H1 (cell line): ENCODE results near the gene OPN5. TPM values are rescaled to one million over a fixed set of nuclear protein-coding genes. Genes with fewer than 3 reads are reported as not detected.
A peak's percentile ranks its signal among the peaks of the same experiment; 100 is the strongest.

Source experiments
- CTCF ChIA-PET: fragments of 300-600 bp; sonication (Branson Sonifier 250); formaldehyde crosslinking; loops from one replicate; lab custom pipeline; 2021; ENCODE audit not compliant: partially characterized antibody; lab: Charles Lee
- POLR2A ChIA-PET: fragments of 300-600 bp; sonication (Branson Sonifier 250); formaldehyde crosslinking; loops from one replicate; lab custom pipeline; 2021; ENCODE audit warnings: inconsistent platforms; ENCODE audit not compliant: partially characterized antibody; lab: Charles Lee
- DNase-seq, 2 experiments: peaks; one replicate each; pipeline versions ENCODE4 v3.0.0 to v3.0.0-alpha.2; 2010 to 2022; ENCODE audit warnings: low spot score in 2 of 2, low read depth in 1 of 2, mixed read lengths in 1 of 2
- FAIRE-seq: peaks from 2 replicates; lab custom pipeline; 2011; peaks lifted over from hg19 to GRCh38; lab: Jason Lieb, UNC
- H2AFZ ChIP-seq: 2 replicates; pipeline ENCODE4 v1.8.1; 2012; ENCODE audit warnings: low read length, inconsistent platforms
- H2AK5ac ChIP-seq: 2 replicates; pipeline ENCODE4 v1.6.1; 2013; ENCODE audit warnings: low read depth, low read length
- H2BK120ac ChIP-seq: replicated peaks from 2 replicates; pipeline ENCODE3; 2013; ENCODE audit warnings: low read depth, low read length, inconsistent platforms
- H2BK12ac ChIP-seq: 2 replicates; pipeline ENCODE4 v1.6.1; 2013; ENCODE audit warnings: low read depth, low read length
- H2BK15ac ChIP-seq: 2 replicates; pipeline ENCODE4 v1.6.1; 2013; ENCODE audit warnings: low read length
- H2BK20ac ChIP-seq: 2 replicates; pipeline ENCODE4 v1.6.1; 2013; ENCODE audit warnings: low read length
- H2BK5ac ChIP-seq: 2 replicates; pipeline ENCODE4 v1.6.1; 2013; ENCODE audit warnings: low read depth, low read length
- H3K14ac ChIP-seq: 2 replicates; pipeline ENCODE4 v1.6.1; 2013; ENCODE audit warnings: inconsistent platforms; ENCODE audit not compliant: insufficient read length
- H3K18ac ChIP-seq: 2 replicates; pipeline ENCODE4 v1.6.1; 2013; ENCODE audit warnings: low read length; ENCODE audit errors: extremely low read depth
- H3K23ac ChIP-seq: 2 replicates; pipeline ENCODE4 v1.6.1; 2013; ENCODE audit warnings: inconsistent platforms; ENCODE audit not compliant: insufficient read length
- H3K23me2 ChIP-seq: 2 replicates; pipeline ENCODE4 v1.6.1; 2013; ENCODE audit warnings: low read depth, low read length
- H3K27ac ChIP-seq: 2 replicates; pipeline ENCODE4 v1.6.1; 2011; ENCODE audit warnings: low read depth, low read length, inconsistent platforms
- H3K27me3 ChIP-seq, 4 experiments: replicated peaks in 1 of 4; 1 replicate in 1 of 4; 2 replicates in 3 of 4; pipeline versions ENCODE4 v1.6.1 to v1.8.1; 2011 to 2013; ENCODE audit warnings: low read length in 3 of 4, mild to moderate bottlenecking in 3 of 4, inconsistent platforms in 2 of 4, mixed read lengths in 2 of 4, moderate library complexity in 1 of 4; ENCODE audit not compliant: control insufficient read depth in 3 of 4, insufficient read depth in 3 of 4; ENCODE audit errors: extremely low read depth in 1 of 4
- H3K36me3 ChIP-seq, 4 experiments: 2 replicates each; pipeline versions ENCODE4 v1.6.1 to v1.8.1; 2011 to 2013; ENCODE audit warnings: mild to moderate bottlenecking in 4 of 4, low read length in 3 of 4, moderate library complexity in 2 of 4, control low read depth in 1 of 4, inconsistent platforms in 1 of 4; ENCODE audit not compliant: insufficient read depth in 4 of 4, control insufficient read depth in 2 of 4
- H3K4ac ChIP-seq: replicated peaks from 2 replicates; pipeline ENCODE3; 2013; ENCODE audit warnings: low read length, low read depth, mixed read lengths, inconsistent platforms; ENCODE audit not compliant: insufficient read length
- H3K4me1 ChIP-seq, 4 experiments: replicated peaks in 1 of 4; 1 replicate in 1 of 4; 2 replicates in 3 of 4; pipeline versions ENCODE4 v1.6.1 to v1.8.1; 2011 to 2013; ENCODE audit warnings: low read length in 3 of 4, inconsistent platforms in 2 of 4, mixed read lengths in 1 of 4; ENCODE audit not compliant: insufficient read depth in 4 of 4, control insufficient read depth in 3 of 4
- H3K4me2 ChIP-seq, 2 experiments: 2 replicates each; pipeline versions ENCODE4 v1.6.1 to v1.8.1; 2011 to 2013; ENCODE audit warnings: low read depth in 2 of 2, low read length in 2 of 2, control low read depth in 1 of 2, inconsistent platforms in 1 of 2, mild to moderate bottlenecking in 1 of 2; ENCODE audit not compliant: insufficient read depth in 1 of 2
- H3K4me3 ChIP-seq, 4 experiments: fragments of 200-600, 300-600 bp in 1 of 4; sonication (generic), shearing (Covaris generic), sonication (Bioruptor Twin) in 1 of 4; 2 replicates each; pipeline versions ENCODE4 v1.5.1 to v1.8.1; 2011 to 2016; ENCODE audit warnings: low read length in 4 of 4, low read depth in 3 of 4, control low read depth in 2 of 4, inconsistent platforms in 2 of 4, mild to moderate bottlenecking in 2 of 4, mixed read lengths in 1 of 4, moderate library complexity in 1 of 4; ENCODE audit not compliant: insufficient read depth in 2 of 4; ENCODE audit errors: extremely low read depth in 1 of 4
- H3K56ac ChIP-seq: replicated peaks from 2 replicates; pipeline ENCODE3; 2013; ENCODE audit warnings: low read depth, mild to moderate bottlenecking, mixed read lengths, low read length, inconsistent platforms; ENCODE audit not compliant: insufficient read length
- H3K79me1 ChIP-seq: 2 replicates; pipeline ENCODE4 v1.6.1; 2013; ENCODE audit warnings: low read depth, low read length, control low read depth
- H3K79me2 ChIP-seq, 2 experiments: 2 replicates each; pipeline versions ENCODE4 v1.6.1 to v1.8.1; 2012 to 2013; ENCODE audit warnings: low read length in 2 of 2, mild to moderate bottlenecking in 2 of 2, inconsistent platforms in 1 of 2; ENCODE audit not compliant: insufficient read depth in 2 of 2, control insufficient read depth in 1 of 2
- H3K9ac ChIP-seq, 4 experiments: replicated peaks in 1 of 4; 1 replicate in 1 of 4; 2 replicates in 3 of 4; pipeline versions ENCODE4 v1.6.1 to v1.8.1; 2011 to 2013; ENCODE audit warnings: low read depth in 3 of 4, low read length in 3 of 4, control low read depth in 2 of 4, mild to moderate bottlenecking in 2 of 4, moderate library complexity in 2 of 4, inconsistent platforms in 1 of 4; ENCODE audit errors: extremely low read depth in 1 of 4
- H3K9me3 ChIP-seq, 2 experiments: 2 replicates each; pipeline versions ENCODE4 v1.6.1 to v1.8.1; 2012 to 2013; ENCODE audit warnings: mild to moderate bottlenecking in 2 of 2, moderate library complexity in 2 of 2, control low read depth in 1 of 2, inconsistent platforms in 1 of 2, low read depth in 1 of 2, low read length in 1 of 2, mixed read lengths in 1 of 2; ENCODE audit not compliant: insufficient read depth in 2 of 2
- H4K20me1 ChIP-seq, 2 experiments: replicated peaks in 1 of 2; 2 replicates each; pipeline versions ENCODE3 to v1.8.1; 2011 to 2013; ENCODE audit warnings: inconsistent platforms in 2 of 2, low read length in 2 of 2, mild to moderate bottlenecking in 1 of 2; ENCODE audit not compliant: insufficient read depth in 2 of 2, control insufficient read depth in 1 of 2
- H4K5ac ChIP-seq: 2 replicates; pipeline ENCODE4 v1.6.1; 2013; ENCODE audit warnings: low read length, low read depth, mixed read lengths, inconsistent platforms; ENCODE audit not compliant: insufficient read length
- H4K8ac ChIP-seq: 2 replicates; pipeline ENCODE4 v1.8.0; 2013; ENCODE audit warnings: mild to moderate bottlenecking, moderate library complexity, low read length, inconsistent platforms; ENCODE audit not compliant: insufficient read depth; ENCODE audit errors: extremely low read depth
- H4K91ac ChIP-seq: replicated peaks from 2 replicates; pipeline ENCODE3; 2013; ENCODE audit warnings: low read length, mixed read lengths, inconsistent platforms; ENCODE audit not compliant: insufficient read length
- CHD1 ChIP-seq: IDR thresholded peaks from 2 replicates; pipeline ENCODE4 v1.6.1; 2012; ENCODE audit warnings: low read depth, low read length, improper control_type of control experiment
- CTBP2 ChIP-seq: IDR thresholded peaks from 2 replicates; pipeline ENCODE4 v1.7.0; 2011; ENCODE audit warnings: borderline replicate concordance, mild to moderate bottlenecking, moderate library complexity, mixed read lengths, low read length; ENCODE audit not compliant: insufficient read depth, insufficient read length
- GABPA ChIP-seq: IDR thresholded peaks from 2 replicates; pipeline ENCODE4 v1.6.1; 2011; ENCODE audit warnings: mild to moderate bottlenecking, low read length, moderate library complexity, borderline replicate concordance; ENCODE audit not compliant: insufficient read depth
- JUND ChIP-seq: IDR thresholded peaks from 2 replicates; pipeline ENCODE4 v1.6.1; 2011; ENCODE audit warnings: mild to moderate bottlenecking, improper control_type of control experiment, low read length
- KDM4A ChIP-seq: IDR thresholded peaks from one replicate; pipeline ENCODE4 v1.7.1; 2012; ENCODE audit warnings: low read depth, mild to moderate bottlenecking, moderate library complexity, low read length, inconsistent platforms; ENCODE audit not compliant: severe bottlenecking
- PHF8 ChIP-seq: fragments of 200-600 bp; sonication (generic); conservative IDR thresholded peaks from 2 replicates; pipeline ENCODE4 v1.7.1; 2012; ENCODE audit warnings: low read depth, mild to moderate bottlenecking, inconsistent platforms, low read length, moderate library complexity
- POLR2A ChIP-seq, 2 experiments: IDR thresholded peaks; 1 replicate in 1 of 2; 2 replicates in 1 of 2; pipeline ENCODE4 v1.6.1; 2011; ENCODE audit warnings: low read depth in 2 of 2, low read length in 2 of 2, mild to moderate bottlenecking in 2 of 2; ENCODE audit errors: control extremely low read depth in 1 of 2
- RNF2 ChIP-seq: fragments of 200-900, 300-1000 bp; sonication (generic); IDR thresholded peaks from 2 replicates; pipeline ENCODE4 v1.7.1; 2016; ENCODE audit warnings: borderline replicate concordance, low read depth, mild to moderate bottlenecking, antibody characterized with exemption, low read length; ENCODE audit not compliant: poor library complexity, severe bottlenecking; ENCODE audit errors: missing control alignments
- SIRT6 ChIP-seq: IDR thresholded peaks from one replicate; pipeline ENCODE4 v1.7.1; 2012; ENCODE audit warnings: low read length, inconsistent platforms
- TAF7 ChIP-seq: optimal IDR thresholded peaks from 2 replicates; pipeline ENCODE3; 2011; ENCODE audit warnings: low read depth, mild to moderate bottlenecking, inconsistent platforms, low read length, moderate library complexity, borderline replicate concordance
- WGBS, 2 experiments: shearing (Covaris generic) in 1 of 2; methylation state at CpG; one replicate each; pipeline versions ENCODE4 v1.1.6 to v1.1.7; 2013 to 2015; ENCODE audit warnings: low lambda C conversion rate in 2 of 2, mixed read lengths in 2 of 2, inconsistent platforms in 1 of 2, low coverage in 1 of 2, missing lambda C conversion rate in 1 of 2; ENCODE audit not compliant: insufficient replicate concordance in 2 of 2, insufficient coverage in 1 of 2, insufficient read length in 1 of 2; ENCODE audit errors: extremely low coverage in 1 of 2, missing lambda C conversion rate in 1 of 2; 5-methylcytosine and 5-hydroxymethylcytosine counted together
- long read RNA-seq, 2 experiments: library from RNA in 1 of 2; library from capped mRNA in 1 of 2; stranded (forward); transcript quantifications; one replicate each; pipeline ENCODE4 v2.0.0, GENCODE V29; 2021; ENCODE audit warnings: inconsistent platforms in 1 of 2
- polyA minus RNA-seq, 3 experiments: library from RNA; depleted of rRNA, polyadenylated mRNA; stranded (reverse); fragments of >200 nt; gene quantifications; 1 replicate in 2 of 3; 2 replicates in 1 of 3; pipeline ENCODE4 v1.2.3, GENCODE V29; 2011
- polyA plus RNA-seq, 7 experiments: library from polyadenylated mRNA; depleted of rRNA in 3 of 7; stranded (reverse) in 5 of 7; unstranded in 2 of 7; fragments of >200 nt in 5 of 7; fragments of 200-250 nt in 2 of 7; gene quantifications; 1 replicate in 5 of 7; 2 replicates in 1 of 7; 4 replicates in 1 of 7; pipeline versions ENCODE4 v1.2.1 to v1.2.3, GENCODE V29; 2011 to 2013; ENCODE audit warnings: missing spikeins in 2 of 7, mixed read lengths in 2 of 7
- total RNA-seq: library from RNA; stranded (reverse); fragmentation: NEBNext Ultra II Directional; extraction: Animal tissue kit (Norgen Biotek cat#: 25700); gene quantifications from 2 replicates; pipeline ENCODE4 v1.2.1, GENCODE V29; 2021

The OPN5 gene, protein sequence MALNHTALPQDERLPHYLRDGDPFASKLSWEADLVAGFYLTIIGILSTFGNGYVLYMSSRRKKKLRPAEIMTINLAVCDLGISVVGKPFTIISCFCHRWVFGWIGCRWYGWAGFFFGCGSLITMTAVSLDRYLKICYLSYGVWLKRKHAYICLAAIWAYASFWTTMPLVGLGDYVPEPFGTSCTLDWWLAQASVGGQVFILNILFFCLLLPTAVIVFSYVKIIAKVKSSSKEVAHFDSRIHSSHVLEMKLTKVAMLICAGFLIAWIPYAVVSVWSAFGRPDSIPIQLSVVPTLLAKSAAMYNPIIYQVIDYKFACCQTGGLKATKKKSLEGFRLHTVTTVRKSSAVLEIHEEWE
- total RNA-seq, result not detected in 2 replicates
- polyA plus RNA-seq (2011; rRNA removed), result not detected in 2 replicates
- not detected for polyA plus RNA-seq (2011; cell fraction: cytosol; rRNA removed)
- not detected for polyA plus RNA-seq (2011; cell fraction: nucleus; rRNA removed)
- polyA plus RNA-seq (2012, experiment 1 of 2), result not detected in 4 replicates
- not detected for polyA plus RNA-seq (2012, experiment 2 of 2)
- polyA plus RNA-seq (2013, experiment 1 of 2), result 0.02 TPM
- polyA plus RNA-seq (2013, experiment 2 of 2), result not detected
- not detected in 2 replicates for polyA minus RNA-seq (2011; rRNA and poly(A)+ RNA removed)
- polyA minus RNA-seq (2011; cell fraction: cytosol; rRNA and poly(A)+ RNA removed), result not detected
- not detected for polyA minus RNA-seq (2011; cell fraction: nucleus; rRNA and poly(A)+ RNA removed)
- long read RNA-seq, experiment 1, result 0 reads
- long read RNA-seq, experiment 2, result 0 reads

DNA sequence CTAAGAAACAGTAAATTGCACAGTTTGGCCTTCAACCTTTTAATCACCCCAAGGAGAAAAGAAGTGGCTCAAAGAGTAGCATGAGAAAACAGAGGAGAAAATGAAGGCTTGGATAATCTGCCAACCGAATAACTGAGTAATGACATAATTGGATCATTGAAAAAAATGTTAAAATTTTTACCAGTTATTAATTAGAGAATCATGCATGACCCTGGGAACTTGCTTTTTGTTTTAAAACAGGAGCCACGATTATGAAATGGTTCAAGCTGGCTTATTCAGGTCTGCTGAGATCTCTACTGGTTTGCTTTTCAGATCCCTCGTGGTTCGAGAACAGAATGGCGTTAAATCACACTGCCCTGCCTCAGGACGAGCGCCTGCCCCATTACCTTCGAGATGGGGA, at the start of gene OPN5:
Gene OPN5 (plus strand): TSS at position 301 of the 400 bp plus-strand sequence. CDS start 35 bp downstream, at position 336.
- Histone ChIP-seq H4K8ac (no peak within 1 kb of the TSS), H3K79me1 (no peaks in the 10 kb centered on the region), H2BK5ac (no peak within 1 kb of the TSS), H2AK5ac (no peak within 1 kb of the TSS), H3K18ac (no peak within 1 kb of the TSS), H4K5ac (no peak within 1 kb of the TSS), H2AFZ (peak within 1 kb of the TSS; percentile 79; the same call in 1 of the 2 replicates), H3K27me3 (no peaks in the 10 kb centered on the region; a peak in 2 of 7 replicates), H3K27ac (no peak within 1 kb of the TSS), H2BK12ac (no peak within 1 kb of the TSS), H3K36me3 (no peaks in the 10 kb centered on the region), H4K91ac (no peak within 1 kb of the TSS), H4K20me1 (no peaks in the 10 kb centered on the region), H3K56ac (no peak within 1 kb of the TSS), H3K4me2 (no peak within 1 kb of the TSS), H3K14ac (no peak within 1 kb of the TSS), H3K9me3 (no peaks in the 10 kb centered on the region), H3K9ac (no peak within 1 kb of the TSS), H3K4me1 (no peaks in the 10 kb centered on the region), H3K79me2 (no peaks in the 10 kb centered on the region), H3K23ac (no peak within 1 kb of the TSS), H2BK120ac (no peak within 1 kb of the TSS), H2BK15ac (no peak within 1 kb of the TSS), H3K4ac (no peak within 1 kb of the TSS), H2BK20ac (no peak within 1 kb of the TSS), H3K23me2 (no peaks in the 10 kb centered on the region), H3K4me3 (no peak within 1 kb of the TSS)
- WGBS, 2 experiments, result 94% methylated on average over 8 of the region's 8 CpGs; no CpG with 5 or more reads in 1 of the 2 experiments
- FAIRE-seq, result no peak
- ChIA-PET CTCF (interaction anchor here (1.2 to 4.5 kb wide), 7 partner anchors 10 to 367 kb away, joined by 3 to 72 read pairs (median 6); no protein-coding TSS in a partner anchor), POLR2A (no interaction called here)
- DNase-seq, result no peak
- TF ChIP-seq POLR2A (IDR thresholded peaks at IDR 0.05; ENCODE audit: control extremely low read depth in 1 of 2, low read depth in 2 of 2, low read length in 2 of 2) (no peak), GABPA (no peak), RNF2 (no peak), CTBP2 (no peak), PHF8 (no peak), KDM4A (no peak), TAF7 (no peak), CHD1 (no peak), JUND (no peak), SIRT6 (no peak)
